ENCODE results near the gene LCP2.

LCP2 gene

GRCh38 chr5:170202117-170202516 lies 95.5 kb downstream of the LCP2 start:
- no peak for DNase-seq

GRCh38 chr5:170201311-170201710 lies 96.3 kb downstream of the LCP2 start:
- peak; percentile 56 for DNase-seq

- DNase-seq: peak; percentile 84
These were observed 96.7 kb downstream of the LCP2 start for GRCh38 chr5:170200876-170201275.

Measured in OCI-M1 (cell line).